ENCODE measurements around the gene MAML1.
"Not testable (repeated sequence)": the region's sequence is repeated elsewhere in the genome, so short reads cannot be mapped to it uniquely, and the experiment has no call there.

Gene MAML1

GRCh38 chr5:179732918-179733771 is 523 bp downstream of the MAML1 start:
- peak; percentile 51 for DNase-seq (ENCODE audit: low spot score)

- DNase-seq (ENCODE audit: low spot score) = peak; percentile 29
Observed at GRCh38 chr5:179733772-179734126, 1.1 kb downstream of the MAML1 start.

GRCh38 chr5:179734536-179735164 is 2.0 kb downstream of the MAML1 start:
- DNase-seq (ENCODE audit: low spot score) = no peak

GRCh38 chr5:179738742-179739141 is 6.1 kb downstream of the MAML1 start:
- DNase-seq (ENCODE audit: low spot score) = no peak

- DNase-seq (ENCODE audit: low spot score) = not testable (repeated sequence)
Observed at GRCh38 chr5:179744106-179744505, 11.5 kb downstream of the MAML1 start.

- no peak for DNase-seq (ENCODE audit: low spot score)
Observed at GRCh38 chr5:179746872-179747271, 14.2 kb downstream of the MAML1 start.

- no peak for DNase-seq (ENCODE audit: low spot score)
Observed at GRCh38 chr5:179747811-179748210, 15.2 kb downstream of the MAML1 start.

GRCh38 chr5:179749857-179750508 is 17.4 kb downstream of the MAML1 start:
- DNase-seq (ENCODE audit: low spot score) = no peak

- no peak for DNase-seq (ENCODE audit: low spot score)
Observed at GRCh38 chr5:179753971-179754370, 21.3 kb downstream of the MAML1 start.

- no peak for DNase-seq (ENCODE audit: low spot score)
Observed at GRCh38 chr5:179755022-179755421, 22.4 kb downstream of the MAML1 start.

- DNase-seq (ENCODE audit: low spot score) = no peak
Observed at GRCh38 chr5:179758955-179759354, 26.3 kb downstream of the MAML1 start.

GRCh38 chr5:179759581-179760551 is 27.2 kb downstream of the MAML1 start:
- no peak for DNase-seq (ENCODE audit: low spot score)

GRCh38 chr5:179762079-179762780 is 29.6 kb downstream of the MAML1 start:
- no peak for DNase-seq (ENCODE audit: low spot score)

- DNase-seq (ENCODE audit: low spot score) = no peak
Observed at GRCh38 chr5:179762781-179763176, 30.2 kb downstream of the MAML1 start.

- DNase-seq (ENCODE audit: low spot score) = peak; percentile 83
Observed at GRCh38 chr5:179763215-179763945, 30.8 kb downstream of the MAML1 start.

- DNase-seq (ENCODE audit: low spot score) = no peak
Observed at GRCh38 chr5:179764056-179764455, 31.4 kb downstream of the MAML1 start.

- DNase-seq (ENCODE audit: low spot score) = peak; percentile 36
Observed at GRCh38 chr5:179765400-179765799, 32.8 kb downstream of the MAML1 start.

GRCh38 chr5:179766021-179766725 is 33.6 kb downstream of the MAML1 start:
- DNase-seq (ENCODE audit: low spot score) = no peak

GRCh38 chr5:179766726-179767455 is 34.3 kb downstream of the MAML1 start:
- DNase-seq (ENCODE audit: low spot score) = no peak

All from SW480 (cell line).